IPS-NIHi7 (cell line): ENCODE data around the gene STUB1.

Experiments
- DNase-seq: peaks from one replicate; pipeline ENCODE4 v3.0.0; 2012; ENCODE audit warnings: mixed read lengths; ENCODE audit errors: extremely low spot score

The STUB1 gene

GRCh38 chr16:667113-667779 is 13.0 kb upstream of the STUB1 start:
- no peak for DNase-seq

GRCh38 chr16:667780-668518 is 12.3 kb upstream of the STUB1 start, which contains the start of gene RHOT2:
TSS of gene RHOT2 (plus strand) at chr16:668132. CDS start at chr16:668200, 68 bp downstream.
- DNase-seq = peak; percentile 87

DNA sequence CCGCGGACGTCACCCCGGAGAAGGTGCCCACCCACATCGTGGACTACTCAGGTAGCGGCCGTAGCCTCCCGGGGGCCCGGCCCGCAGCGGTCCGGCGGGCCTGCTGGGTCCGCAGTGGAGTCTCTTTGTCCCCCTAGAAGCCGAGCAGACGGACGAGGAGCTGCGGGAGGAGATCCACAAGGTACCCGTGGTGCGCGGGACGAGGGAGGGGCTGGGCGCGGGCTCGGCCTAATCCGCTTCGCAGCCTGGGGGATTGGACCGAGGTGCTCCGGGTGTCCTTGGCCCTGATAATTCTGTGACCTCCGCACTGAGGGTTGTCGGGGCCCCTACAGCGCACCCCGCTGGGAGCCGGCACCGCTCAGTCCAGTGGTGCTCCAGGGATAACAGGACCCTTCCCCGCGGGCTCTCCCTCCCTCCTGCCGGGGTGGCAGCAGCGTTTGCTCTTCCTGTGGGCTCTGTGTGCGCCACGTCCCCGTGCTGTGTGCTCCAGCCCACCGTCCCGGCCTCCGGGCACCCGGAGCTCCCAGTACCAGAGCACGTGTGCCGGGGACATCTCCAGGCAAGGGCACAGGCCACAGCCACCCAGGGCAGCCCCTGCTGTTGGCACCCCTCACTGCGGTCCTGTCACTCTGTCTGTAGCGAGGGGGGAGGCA is 11.6 kb upstream of the STUB1 start:
- DNase-seq = no peak

DNA sequence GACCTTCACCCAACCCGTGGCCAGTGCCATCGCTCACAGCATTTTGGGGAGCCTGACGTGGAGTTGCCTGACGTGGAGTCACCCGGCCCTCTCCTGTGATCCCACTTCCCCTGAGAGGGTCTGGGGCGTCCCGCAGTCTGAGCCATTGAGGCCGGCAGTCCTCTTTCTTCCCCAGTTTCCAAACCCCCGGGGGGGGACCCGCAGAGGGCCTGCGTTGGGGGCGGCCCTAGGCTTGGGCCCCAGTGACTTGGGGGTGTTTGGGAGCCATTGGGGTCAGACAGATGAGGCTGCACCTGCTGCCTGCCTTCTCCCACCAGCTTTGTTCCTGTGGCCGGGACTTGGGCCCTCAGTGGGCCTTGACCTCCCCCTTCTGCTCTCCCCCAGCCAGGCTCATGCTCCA is 10.5 kb upstream of the STUB1 start:
- no peak for DNase-seq

GRCh38 chr16:670485-671352 is 9.5 kb upstream of the STUB1 start:
- DNase-seq = no peak

DNA sequence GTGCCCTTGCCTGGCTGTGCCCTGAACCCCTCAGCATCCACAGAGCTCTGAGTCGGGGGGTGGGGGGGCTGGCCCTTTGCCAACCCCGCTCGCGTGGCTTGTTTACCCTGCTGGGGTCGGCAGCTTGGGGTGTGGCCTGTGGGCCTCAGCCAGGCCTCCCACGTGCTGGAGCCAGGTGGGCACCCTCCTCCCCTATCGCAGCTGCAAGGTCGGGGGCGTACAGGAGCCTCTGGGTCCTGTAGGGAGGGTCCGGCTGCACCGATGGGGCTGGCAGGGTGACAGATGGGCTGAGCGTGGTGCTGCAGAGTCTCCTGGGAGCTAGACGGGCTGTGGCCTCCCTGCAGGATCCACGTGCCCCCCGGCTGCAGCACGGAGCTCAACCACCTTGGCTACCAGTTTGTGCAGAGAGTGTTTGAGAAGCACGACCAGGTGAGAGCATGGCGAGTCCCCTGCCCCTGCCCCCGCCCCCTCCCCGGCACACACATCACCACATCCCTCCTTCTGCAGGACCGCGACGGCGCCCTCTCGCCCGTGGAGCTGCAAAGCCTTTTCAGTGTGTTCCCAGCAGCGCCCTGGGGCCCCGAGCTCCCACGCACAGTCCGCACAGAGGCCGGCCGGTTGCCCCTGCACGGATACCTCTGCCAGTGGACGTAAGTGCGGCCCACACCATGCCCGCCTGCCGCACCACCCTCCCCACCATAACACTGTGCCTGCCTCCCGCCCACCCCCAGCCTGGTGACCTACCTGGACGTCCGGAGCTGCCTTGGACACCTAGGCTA is 8.7 kb upstream of the STUB1 start:
- no peak for DNase-seq

- no peak for DNase-seq
These were observed 7.8 kb upstream of the STUB1 start for GRCh38 chr16:672371-672770.

- no peak for DNase-seq
These were observed 7.4 kb upstream of the STUB1 start for GRCh38 chr16:672851-673250.

DNA sequence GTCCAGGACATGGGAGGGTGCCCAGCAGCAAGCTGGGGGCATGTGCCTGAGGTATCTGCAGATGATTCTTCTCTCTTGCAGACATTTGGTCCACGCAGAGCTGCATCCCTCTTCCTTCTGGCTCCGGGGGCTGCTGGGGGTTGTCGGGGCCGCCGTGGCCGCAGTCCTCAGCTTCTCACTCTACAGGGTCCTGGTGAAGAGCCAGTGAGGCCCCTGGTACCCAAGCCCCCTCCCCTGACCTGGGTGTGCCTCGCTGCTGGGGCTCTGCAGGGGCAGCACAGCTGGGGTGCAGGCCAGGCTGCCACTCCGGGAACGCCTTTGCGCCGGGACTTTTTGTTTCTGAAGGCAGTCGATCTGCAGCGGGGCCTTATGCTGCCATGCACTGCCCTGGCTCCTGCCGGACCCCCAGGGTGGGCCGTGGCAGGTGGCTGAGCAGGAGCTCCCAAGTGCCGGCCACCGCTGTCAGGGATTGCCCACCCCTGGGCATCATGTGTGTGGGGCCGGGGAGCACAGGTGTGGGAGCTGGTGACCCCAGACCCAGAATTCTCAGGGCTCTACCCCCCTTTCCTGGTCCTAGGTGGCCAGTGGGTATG is 6.7 kb upstream of the STUB1 start:
- no peak for DNase-seq

DNA sequence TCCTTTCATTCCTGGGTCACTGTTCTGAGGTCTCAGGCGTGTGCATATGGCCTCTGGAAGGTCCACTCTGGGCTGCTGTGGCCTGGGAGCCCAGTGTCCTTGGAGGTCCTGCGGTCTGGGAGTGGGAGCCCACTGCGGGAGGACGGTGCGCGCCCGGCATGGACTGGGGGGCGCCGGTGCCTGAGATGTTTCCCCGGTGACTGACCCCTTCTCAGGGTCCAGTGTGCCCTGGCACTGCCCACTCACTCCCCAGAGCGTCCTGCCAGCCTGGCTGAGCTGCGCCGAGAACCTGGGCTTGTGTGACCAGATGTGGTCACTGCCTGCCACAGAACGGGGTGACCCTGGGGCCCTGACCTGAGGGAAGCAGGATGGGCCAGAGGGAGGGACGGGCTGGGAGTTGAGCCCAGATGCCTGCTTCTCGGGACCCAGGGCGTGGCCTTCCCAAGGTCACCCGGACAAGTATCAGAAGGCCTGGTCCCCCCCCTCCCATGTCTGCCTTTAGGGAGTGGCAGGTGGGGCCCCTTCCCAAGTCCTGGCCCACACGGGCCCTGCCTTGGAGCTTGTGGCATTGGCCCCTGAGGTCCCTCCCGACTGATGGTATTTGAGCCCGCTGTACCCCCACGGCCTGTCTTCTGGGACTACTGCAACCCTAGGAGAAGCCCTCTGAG is 5.9 kb upstream of the STUB1 start:
- no peak for DNase-seq

DNA sequence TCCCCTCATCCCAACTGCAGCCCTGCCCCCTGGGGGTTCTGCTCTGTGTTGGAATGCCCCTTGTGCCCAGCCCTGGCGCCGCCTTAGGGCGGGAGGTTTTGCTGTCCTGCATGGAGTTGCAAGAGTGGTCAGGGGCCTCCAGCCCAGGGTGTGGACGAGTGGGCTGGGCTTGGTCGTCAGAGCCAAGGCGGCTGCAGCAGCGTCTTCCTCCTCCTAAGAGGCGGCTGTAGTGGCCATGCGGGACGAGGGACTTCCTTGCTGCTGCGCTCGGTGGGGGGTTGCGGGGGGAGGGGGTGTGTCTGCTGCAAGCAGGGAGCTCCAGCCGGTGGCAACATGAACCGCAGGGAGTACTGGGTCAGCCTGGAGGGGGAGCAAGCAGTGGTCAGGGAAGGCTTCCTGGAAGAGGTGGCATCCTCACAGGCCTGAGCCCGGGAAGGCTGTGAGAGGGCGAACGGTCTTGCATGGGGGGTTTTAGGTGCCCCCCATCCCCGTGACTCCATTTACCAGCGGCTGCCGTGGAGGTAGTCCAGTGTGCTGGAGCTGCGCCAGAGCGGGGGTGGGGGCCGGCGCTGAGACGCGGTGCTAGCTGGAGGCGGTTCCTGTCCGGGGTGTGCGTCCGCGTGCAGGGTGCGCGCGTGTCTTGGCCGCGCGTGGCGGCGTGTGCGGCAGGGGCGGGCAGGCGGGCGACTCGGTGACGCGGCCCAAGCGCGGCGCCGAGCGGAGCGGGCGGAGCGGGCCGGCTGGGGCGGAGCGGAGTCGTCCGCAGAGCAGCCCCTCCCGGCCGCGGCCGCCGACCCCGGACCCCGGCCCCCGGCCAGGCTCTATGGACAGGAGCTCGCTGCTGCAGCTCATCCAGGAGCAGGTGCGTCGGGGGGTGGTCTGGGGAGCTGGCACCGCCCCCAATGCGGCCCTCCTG is 5.0 kb upstream of the STUB1 start, which contains the start of gene RHBDL1:
Gene RHBDL1 (plus strand): TSS at position 704 of the 916 bp plus-strand sequence. CDS start 120 bp downstream, at position 824.
- peak; percentile 69 for DNase-seq

DNA sequence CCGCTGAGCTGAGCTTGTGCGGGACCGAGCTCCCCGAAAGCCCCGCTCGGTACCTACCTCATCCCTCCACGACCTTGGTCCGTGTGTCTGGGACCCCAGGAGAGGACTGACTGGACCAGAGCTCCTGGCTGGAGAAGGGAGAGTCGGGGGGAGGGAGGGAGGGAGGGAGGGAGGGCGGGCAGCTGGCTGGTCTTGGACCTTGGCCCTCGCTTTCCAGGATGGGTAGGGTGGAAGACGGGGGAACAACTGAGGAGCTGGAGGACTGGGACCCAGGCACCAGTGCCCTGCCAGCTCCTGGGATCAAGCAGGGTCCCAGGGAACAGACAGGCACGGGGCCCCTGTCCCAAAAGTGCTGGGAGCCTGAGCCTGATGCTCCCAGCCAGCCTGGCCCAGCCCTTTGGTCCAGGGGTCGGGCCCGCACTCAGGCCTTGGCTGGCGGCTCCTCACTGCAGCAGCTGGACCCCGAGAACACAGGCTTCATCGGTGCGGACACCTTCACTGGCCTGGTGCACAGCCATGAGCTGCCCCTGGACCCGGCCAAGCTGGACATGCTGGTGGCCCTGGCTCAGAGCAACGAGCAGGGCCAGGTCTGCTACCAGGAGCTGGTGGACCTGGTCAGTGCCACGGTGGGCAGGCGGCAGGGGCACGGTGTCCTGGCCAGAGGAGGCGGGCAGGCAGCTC is 4.2 kb upstream of the STUB1 start:
- no peak for DNase-seq

DNA sequence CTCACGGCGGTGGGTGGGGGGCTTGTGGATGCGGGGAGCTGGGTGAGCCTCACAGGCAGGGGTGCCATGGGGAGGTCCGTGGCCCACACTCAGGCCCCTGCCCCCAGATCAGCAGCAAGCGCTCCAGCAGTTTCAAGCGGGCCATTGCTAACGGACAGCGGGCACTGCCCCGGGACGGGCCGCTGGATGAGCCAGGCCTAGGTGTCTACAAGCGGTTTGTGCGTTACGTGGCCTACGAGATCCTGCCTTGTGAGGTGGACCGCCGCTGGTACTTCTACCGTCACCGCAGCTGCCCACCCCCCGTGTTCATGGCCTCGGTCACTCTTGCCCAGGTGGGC is 3.7 kb upstream of the STUB1 start:
- no peak for DNase-seq

- DNase-seq = no peak
These were observed 3.3 kb upstream of the STUB1 start for GRCh38 chr16:676913-677312.

DNA sequence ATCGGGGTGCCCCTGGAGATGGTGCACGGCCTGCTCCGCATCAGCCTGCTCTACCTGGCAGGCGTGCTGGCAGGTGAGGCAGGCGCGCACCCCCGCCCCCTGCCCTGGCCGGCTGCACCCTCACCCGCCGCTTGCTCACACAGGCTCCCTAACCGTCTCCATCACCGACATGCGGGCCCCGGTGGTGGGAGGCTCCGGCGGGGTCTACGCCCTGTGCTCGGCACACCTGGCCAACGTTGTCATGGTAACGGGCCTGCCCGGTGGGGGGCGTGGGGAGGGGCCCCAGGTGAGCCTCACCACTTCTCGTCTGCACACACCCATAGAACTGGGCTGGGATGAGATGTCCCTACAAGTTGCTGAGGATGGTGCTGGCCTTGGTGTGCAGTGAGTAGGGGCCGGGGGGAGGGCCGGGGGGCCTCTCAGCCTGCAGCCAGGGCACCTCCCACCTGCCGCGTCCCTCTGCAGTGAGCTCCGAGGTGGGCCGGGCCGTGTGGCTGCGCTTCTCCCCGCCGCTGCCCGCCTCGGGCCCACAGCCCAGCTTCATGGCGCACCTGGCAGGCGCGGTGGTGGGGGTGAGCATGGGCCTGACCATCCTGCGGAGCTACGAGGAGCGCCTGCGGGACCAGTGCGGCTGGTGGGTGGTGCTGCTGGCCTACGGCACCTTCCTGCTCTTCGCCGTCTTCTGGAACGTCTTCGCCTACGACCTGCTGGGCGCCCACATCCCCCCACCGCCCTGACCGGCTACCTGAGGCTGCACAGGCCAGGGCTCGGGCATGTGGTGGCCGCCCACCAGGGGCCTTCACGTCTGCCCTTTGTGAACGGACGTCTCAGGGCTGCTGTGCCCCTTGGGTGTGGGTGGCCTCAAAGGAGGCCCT is 2.7 kb upstream of the STUB1 start:
- no peak for DNase-seq

GRCh38 chr16:678209-678857 is 1.9 kb upstream of the STUB1 start:
- DNase-seq = no peak
